OCI-LY7 (cell line): Measurements from ENCODE around the gene CETN2.

Experiments used
- EZH2phosphoT487 ChIP-seq: fragments of 200-600 bp; sonication (generic); IDR thresholded peaks from 2 replicates; pipeline ENCODE4 v1.6.1; 2018; ENCODE audit warnings: low read depth, borderline replicate concordance, mild to moderate bottlenecking, mixed run types, antibody characterized with exemption, low read length, moderate library complexity, mixed read lengths
- TF ChIP-seq, protein P1 (sequence below): fragments of 200-600 bp; sonication (generic); conservative IDR thresholded peaks from 2 replicates; pipeline ENCODE4 v1.5.1; 2014; ENCODE audit warnings: mild to moderate bottlenecking, antibody characterized with exemption, low read length, moderate library complexity, mixed read lengths

DNA sequence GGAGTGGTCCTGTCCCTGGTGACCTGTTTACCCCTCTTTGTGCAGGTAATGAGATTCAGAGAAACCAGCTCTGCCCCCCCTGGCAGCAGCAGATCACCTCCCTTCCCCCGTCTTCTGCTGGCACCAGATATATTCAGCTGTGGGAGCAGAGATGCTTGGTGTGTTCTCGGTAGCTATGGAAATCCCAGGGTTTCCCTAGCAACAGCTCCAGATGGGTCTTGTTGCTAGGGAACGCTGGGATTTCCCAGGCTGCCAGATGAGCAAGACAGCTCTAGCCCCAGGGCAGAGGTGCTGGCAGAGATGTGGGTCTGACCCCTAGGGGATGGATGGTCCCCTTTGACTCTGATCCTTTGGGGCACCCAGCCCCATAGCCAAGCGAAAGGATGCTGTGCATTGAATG, 20.2 kb downstream of the CETN2 start:
- TF ChIP-seq, protein P1, sequence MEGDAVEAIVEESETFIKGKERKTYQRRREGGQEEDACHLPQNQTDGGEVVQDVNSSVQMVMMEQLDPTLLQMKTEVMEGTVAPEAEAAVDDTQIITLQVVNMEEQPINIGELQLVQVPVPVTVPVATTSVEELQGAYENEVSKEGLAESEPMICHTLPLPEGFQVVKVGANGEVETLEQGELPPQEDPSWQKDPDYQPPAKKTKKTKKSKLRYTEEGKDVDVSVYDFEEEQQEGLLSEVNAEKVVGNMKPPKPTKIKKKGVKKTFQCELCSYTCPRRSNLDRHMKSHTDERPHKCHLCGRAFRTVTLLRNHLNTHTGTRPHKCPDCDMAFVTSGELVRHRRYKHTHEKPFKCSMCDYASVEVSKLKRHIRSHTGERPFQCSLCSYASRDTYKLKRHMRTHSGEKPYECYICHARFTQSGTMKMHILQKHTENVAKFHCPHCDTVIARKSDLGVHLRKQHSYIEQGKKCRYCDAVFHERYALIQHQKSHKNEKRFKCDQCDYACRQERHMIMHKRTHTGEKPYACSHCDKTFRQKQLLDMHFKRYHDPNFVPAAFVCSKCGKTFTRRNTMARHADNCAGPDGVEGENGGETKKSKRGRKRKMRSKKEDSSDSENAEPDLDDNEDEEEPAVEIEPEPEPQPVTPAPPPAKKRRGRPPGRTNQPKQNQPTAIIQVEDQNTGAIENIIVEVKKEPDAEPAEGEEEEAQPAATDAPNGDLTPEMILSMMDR: no peak
- no peak for TF ChIP-seq EZH2phosphoT487
